Measurements from ENCODE around the gene KRT6B. TPM values are rescaled to one million over a fixed set of nuclear protein-coding genes. Genes with fewer than 3 reads are reported as not detected.
"Not testable (repeated sequence)": the region's sequence is repeated elsewhere in the genome, so short reads cannot be mapped to it uniquely, and the experiment has no call there.

Gene KRT6B
- total RNA-seq, 1 donor from 2014 or later, result 0.34 TPM

DNA sequence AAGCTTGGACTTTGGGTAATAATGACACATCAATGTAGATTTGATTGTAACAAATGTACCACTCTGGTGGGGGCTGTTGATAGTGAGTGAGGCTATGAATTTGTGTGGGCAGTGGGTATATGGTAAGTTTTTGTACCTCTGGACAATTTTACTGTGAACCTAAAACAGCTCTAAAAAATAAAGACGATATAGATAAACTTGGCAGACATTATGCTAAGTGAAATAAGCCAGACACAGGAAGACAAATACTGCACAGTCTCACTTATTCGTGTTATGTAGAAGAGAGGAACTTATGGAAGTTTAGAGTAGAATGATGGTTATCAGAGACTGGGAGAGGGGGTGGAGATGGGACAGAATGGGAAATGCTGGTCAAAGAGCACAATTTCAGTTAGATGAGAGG lies 13.0 kb upstream of the KRT6B start:
- no peak for DNase-seq

DNA sequence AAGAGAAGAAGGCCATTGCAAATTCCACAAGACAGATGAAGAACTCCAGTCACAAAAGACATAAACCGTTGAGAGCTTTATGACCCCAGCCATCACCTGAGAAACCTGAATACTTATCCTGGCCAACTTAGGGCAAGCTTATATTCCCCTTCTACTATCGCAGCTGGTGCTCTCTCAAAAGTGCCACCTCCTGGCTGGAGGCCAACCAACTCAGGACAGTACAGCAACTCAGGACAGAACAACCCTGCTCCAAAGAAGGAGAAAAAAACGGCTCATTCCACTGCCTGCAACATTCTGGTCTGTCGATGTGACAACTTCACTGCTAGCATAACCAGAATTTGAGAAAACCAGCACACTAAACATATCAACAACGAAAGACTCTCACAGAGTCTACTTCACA lies 9.7 kb upstream of the KRT6B start:
- no peak for DNase-seq

DNA sequence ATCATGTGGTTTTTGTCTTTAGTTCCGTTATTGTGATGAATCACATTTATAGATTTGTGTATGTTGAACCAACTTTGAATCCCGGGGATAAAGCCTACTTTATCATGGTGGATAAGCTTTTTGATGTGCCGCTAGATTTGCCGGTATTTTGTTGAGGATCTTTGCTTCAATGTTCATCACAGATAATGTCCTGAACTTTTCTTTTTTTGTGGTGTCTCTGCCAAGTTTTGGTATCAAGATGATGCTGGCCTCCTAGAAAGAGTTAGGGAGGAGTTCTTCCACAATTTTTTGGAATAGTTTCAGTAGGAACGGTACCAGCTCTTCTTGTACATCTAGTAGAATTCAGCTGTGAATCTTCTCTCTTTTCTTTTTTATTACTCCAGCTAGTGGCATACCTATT lies 6.9 kb upstream of the KRT6B start:
- DNase-seq, result no peak

DNA sequence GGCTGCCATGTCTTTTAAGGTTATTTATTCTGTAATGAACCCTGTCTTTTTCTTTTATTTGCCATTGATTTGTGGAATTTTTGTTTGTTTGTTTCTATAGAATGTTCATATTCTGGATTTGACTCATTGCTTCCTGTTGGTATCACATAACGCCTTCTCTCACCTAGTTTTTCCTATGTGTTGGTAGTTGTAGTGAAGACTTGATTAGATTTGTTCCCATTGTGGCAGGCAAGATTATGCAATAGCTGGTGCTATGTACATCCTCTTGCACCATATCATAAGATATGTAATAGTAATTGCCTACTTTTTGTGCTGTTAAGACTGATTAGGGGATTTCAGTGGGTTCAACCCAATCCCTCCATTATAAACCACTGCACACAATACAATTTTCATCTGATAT lies 3.9 kb upstream of the KRT6B start:
- DNase-seq, result no peak

DNA sequence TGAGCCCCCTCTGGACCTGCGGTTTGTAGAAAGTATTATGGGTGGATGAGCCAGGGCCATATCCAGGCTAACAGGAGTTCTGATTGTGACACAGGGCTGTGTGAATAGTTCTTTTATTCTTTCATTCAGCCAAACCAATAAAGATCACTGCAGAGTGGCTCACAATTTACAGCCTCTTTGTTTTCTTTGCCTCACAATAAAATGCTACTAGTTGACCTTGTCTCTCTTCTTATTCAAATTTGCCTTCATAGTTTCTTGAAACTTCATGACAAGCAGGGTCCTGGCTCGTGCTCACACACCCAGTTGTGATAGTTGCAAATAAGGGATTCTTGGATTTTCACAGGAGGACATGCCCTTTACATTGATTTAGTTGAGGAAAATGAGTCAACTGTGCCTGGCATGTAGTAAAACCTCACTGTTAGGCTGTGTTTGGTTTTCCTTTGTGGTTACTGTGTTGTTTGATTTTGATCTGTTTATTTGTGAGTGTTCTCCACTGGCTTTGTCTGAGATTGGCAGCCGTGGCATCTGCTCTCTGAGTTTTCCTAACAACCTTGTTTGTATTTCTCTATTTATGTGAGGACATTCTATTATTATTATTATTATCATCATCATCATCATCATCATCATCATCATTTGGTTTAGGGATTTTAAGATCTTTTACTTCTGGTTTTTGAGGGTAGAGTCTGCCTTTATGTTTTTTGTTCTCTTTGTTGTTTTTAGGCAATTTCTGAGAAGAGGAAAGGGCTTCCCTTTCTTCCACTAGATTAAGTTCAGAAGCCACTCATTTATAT lies 2.7 kb upstream of the KRT6B start:
- DNase-seq, result no peak

DNA sequence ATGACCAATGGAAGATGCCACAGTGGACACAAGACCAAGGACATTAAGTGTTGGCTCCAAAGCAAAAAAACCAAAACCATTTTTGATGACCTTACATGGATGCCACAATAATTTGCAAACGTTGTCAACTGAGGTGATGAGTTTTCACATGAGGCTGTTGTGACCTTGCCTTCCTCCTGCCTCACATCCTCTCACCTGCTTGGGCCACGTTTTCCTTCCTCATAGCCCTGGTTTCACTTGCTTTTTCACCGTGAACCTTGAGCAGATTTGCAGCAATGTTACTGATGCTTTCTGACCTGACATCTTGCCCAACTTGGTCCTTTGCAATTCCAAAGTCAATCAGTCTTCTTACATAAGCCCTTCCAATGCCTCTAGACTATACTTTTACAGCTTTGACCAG lies 3.7 kb downstream of the KRT6B start:
- DNase-seq, result no peak

DNA sequence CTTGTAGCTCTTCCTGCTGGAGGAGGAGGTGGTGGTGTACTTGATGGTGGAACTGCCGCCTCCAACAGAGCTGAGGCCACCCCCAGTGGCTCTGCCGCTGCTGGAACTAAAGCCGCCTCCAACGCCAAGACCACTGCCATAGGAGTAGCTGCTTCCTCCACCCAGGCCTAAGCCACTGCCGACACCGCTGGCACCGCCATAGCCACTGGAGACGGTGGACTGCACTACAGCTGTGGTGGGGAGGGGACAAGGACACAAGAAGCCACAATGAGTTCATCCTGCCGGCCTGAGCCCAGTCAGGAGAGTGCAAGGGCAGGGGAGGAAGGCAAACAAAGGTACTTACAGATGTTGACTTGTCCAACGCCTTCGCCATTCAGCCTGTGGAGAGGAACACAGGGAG lies 4.8 kb downstream of the KRT6B start:
- not testable (repeated sequence) for DNase-seq

DNA sequence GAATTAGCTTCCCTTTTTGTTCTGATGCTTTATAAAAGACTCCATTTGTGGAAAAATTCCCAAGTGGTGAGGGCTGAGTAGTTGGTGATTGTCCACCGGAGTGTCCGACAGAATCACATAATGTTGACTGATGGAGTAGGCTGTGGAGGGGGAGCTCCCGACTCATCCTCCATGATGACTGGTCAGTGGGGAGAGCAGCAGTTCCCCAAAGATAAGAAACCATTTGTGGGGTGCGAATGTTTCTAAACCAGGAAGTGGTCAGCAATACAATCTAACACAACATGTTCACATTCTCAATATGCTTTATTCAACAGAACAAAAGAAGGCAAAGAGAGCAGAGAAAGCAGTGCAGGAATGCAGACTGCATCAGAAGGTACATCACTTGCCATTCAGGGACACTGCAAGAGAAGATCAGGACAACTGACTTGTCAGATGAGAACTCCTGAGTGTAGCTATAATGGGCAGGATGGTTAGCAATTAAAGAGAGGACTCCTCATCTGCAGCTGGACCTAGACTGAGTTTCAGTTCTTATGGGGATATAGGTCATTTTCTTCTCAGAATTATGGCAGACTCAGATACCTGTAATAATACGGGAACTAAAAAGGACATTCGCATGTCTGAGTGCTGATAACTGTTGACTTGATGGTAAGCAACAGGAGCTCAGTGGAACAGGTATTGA lies 5.4 kb downstream of the KRT6B start:
- no peak for DNase-seq

DNA sequence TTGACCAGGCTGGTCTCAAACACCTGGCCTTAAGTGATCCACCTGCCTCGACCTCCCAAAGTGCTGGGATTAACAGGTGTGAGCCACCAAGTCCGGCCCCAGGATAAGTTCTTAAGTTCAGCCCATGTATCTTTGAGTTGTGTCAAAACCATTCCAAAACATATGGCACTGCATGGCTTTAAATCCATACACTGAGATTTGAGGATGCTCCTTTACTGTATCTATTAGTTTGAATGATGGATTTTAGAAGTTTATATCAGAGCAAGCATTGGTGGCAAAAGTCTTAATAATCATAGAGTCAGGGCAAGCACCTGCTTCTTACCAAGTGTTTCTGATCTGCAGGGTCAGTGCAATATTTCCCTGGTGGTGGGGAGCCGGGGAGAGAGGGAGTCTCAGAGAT lies 6.1 kb downstream of the KRT6B start:
- no peak for DNase-seq

DNA sequence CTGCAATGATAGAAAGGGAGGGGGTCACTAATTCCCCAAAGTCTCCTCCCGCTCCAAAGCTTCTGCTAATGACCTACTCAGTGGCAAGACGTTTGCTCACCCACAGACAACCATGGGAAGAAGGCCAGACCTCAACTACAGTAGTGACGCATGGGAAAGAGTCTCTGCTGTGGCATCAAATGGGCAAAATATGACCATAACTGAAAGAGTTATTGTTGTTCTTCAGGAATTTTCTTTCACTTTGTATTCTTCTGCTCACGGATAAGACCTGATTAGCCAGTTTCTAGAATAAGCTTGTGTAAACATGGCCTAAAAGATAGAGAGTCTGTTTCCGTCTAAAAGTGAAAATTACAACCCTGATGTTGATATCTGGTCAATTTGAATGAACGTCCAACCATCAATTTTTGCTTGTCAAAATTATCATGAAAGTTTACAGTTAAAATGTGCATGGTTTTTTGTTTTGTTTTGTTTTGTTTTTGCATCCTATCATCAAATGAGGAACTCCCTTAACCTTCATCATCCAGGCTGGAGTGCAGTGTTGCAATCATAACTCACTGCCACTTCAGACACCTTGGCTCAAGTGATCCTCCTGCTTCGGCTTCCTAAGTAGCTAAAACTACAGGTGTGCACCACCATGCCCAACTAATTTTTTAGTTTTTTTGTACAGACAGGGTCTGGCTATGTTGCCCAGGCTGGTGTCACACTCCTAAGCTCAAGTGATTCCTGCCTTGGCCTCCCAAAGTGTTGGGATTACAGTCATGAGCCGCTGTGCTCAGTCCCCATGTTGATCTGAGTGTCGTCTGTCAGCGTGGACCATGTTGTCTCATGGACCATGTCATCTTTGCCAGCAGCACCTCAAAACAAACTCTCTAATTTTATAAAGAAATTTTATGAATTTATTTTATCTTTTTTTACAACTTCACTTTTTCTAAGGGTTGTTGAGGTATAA lies 7.0 kb downstream of the KRT6B start:
- no peak for DNase-seq

DNA sequence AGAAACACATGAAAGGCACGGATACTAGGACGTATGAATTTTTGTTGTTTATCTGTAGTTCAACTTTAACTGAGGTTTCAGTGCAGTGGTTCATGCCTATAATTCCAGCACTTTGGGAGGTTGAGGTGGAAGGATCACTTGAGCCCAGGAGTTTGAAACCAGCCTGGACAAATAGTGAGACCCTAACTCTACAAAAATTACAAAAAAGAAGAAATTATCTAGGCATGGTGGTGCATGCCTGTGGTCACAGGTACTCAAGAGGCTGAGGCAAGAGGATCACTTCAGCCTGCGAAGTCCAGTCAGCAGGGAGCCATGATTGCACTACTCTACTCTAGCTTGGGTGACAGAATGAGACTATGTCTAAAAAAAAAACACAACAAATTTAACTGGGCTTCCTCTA lies 8.0 kb downstream of the KRT6B start:
- no peak for DNase-seq

DNA sequence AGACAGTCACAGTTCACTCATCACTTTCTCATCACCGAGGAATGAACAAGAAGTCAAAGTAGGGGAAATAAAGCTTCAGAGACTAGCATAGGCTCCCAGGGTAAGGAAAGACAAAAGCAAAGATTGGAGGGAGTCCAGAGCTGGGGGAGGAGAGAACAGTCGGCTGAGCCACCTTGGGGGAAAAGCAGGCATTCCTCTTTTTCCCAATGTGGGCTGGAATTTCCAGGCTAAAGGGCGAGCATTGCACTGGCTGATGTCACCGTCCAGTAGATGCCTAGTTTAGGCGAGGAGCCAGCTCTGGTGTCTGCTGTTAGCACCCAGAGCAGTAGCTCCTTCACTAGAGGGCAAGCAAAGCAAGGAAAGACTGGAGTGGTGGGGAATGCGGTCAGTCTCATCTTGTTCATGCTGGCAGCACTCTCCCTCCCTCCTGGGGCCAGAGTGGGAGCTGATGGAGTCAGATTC lies 9.3 kb downstream of the KRT6B start:
- DNase-seq, result no peak

DNA sequence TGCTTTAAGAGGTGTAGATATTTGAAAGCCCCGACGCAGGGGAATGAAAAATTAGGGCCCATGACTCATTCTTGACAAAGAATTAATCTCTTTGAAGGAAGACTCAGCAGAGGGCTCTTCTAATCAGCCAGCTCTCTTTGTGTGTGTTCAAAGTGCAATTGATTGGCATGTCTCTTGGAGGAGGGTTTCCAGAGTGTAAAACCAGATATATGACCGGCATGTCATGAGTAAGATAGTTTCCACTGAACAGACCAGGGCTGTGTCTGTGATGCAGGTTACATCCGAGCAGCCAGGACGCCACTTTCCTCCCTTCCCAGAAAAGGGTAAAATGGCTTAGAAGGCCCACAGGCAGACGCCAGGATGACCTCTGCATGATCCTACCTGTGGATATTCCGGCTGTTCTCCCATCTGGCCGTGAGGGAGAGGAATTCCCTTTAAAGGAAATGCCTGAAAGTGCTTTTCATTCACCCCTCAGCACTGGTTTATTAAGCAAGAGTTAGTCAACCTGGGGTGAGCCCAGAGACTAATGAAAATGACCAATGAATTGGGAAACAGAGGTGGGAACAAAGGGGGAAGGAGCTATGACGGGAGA lies 10.5 kb downstream of the KRT6B start:
- DNase-seq, result no peak

DNA sequence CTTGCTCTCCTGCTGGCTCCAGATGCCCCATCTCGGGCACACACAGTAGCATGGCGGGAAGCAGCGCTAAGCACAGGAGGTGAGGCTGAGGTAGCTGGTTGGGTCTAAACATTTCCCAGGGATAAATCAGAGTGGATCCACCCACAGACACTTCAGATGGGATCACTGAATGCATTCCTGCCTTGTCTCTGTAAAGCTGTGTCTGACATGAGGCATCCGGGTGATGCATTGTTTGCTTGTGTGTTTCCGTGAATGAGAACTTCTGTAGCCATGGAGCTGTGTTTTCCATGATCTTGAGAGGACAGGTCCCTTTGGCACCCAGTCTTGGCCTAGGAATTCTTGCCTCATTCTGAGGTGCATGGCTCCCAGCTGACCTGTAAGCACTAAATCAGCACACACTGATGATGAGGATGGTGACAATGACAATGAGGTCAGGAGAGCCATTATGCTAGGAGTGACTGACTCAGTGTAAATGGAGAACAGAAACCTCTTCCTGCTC lies 11.1 kb downstream of the KRT6B start:
- no peak for DNase-seq

DNA sequence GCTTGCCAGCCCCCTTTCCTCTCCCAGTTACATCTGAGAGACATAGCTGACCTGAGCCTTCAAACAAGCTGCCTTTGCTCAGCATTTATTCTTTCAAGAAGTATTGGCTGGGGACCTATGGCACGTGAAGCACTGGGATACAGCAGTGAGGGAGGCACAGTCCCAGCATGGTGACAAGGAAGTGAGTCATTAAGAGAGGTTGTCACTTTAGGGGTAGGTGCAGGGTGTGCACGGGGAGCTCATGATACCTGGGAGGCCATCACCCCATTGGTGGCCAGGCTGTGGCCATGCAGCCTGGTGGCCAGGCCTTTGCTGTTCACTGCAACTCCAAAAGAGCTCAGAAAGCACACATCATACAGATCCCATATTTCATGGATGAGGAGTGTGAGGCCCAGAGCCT lies 12.1 kb downstream of the KRT6B start:
- no peak for DNase-seq

DNA sequence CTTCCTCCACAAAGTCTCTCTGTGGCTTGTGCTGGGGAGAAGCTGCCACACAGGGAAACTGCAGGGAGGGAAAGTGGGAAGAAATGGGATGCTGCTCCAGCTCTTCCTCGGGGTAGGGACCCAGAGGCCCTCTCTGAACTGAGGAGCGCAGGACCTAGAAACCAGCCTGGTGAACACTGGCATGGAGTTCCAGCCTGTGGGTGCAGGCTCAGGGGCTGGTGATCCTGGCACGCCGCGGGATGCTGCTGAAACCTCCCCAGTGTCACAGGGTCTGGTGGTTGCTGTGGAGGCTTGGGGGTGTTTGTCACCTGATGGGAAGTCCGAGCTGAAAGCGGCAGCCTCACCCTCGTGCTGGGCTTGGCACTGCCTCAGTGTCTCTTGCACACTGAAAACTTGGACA lies 12.5 kb downstream of the KRT6B start:
- no peak for DNase-seq

DNA sequence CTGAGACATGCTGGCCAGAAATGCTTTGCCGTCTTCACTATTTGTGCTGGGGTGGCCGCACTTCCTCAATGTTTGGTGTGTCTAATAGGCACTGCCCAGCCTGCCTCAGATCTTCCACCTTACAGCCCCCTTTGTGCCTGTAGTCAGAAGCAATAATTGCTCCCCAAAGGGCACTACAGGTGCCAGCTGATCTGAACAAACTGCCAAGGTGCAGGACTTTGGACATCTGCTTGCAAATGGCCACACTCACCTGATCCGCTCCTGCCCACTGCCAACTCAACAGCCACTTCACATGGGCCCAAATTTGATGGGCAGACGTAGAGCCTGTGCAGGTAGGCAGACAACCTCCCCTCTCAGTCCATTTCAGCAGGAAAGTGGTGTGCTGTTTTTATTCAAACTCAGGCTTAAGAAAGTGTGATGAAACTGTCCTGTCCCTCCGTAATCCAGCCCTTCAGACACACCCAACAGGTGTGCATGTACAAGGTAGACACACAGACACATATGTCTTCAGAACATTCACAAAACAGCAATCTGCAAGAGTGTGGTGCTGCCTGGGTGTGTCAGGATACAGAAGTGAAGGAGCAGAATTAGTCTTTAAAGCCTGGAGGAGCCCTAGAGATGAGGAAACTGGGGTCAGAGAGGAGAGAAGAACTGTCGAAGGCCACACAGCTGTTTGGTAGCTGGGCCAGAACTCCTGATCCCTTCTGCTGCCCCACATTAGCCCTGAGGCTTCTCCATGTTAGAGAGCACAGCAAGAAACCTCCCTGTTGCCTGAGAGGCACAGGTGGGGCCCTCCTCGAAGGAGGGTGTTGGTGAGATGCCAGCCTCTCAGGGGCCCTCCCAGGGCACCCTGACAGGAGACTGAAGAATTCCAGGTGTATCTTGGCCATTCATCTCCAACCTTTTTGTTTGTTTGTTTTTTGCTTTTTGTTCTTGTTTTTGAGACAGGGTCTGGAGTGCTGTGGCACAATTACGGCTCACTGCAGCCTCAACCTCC lies 13.3 kb downstream of the KRT6B start:
- no peak for DNase-seq

DNA sequence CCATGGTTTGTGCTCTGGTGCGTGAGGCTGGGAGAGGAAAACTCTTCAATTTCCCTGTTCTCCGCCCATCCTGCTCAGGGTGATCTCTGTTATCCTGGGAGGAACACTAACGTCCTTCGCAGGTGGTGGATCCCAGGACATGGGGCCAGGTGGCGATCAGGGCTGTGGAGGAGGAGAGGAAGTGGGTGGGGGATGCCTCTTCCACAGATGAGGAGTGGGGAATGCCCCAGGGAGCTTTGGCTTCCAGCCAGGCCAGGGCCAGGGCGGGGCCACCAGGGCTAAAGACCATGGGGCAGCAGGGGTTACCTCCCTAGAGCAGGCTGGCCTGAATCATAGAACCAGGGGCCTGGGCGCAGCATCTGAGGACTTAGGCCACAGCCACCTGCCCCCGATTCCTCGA lies 14.4 kb downstream of the KRT6B start:
- no peak for DNase-seq

DNA sequence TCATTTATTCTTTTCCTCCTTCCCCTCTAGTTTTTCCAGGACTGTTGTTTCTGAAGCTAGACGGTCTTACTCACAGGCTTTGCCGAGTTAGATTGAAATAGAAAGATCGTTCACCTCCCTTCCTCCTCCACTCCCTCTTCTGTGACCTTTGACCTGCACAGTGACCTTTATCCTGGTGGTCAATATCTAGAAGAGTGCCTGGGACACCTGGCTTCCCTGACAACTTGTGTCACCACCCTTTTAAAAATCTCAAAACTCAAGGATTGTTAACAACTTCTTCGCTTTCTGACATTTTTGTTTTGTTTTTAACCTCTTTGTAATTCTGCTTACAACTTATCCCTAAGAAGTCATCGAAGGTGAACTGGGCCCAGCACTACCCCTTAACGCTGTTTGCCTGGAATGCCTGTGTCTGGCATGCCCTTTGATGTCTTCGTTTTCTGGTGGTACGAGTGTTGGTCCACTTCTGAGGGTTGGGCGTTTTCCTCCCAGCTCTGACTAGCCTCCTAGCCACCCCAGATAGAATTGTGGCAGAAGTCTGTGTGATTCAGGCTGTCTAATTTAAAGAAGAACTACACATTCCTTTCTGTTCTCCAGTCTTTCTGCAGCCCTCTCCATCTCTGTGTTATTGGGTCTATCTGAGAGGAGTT lies 15.0 kb downstream of the KRT6B start:
- no peak for DNase-seq

DNA sequence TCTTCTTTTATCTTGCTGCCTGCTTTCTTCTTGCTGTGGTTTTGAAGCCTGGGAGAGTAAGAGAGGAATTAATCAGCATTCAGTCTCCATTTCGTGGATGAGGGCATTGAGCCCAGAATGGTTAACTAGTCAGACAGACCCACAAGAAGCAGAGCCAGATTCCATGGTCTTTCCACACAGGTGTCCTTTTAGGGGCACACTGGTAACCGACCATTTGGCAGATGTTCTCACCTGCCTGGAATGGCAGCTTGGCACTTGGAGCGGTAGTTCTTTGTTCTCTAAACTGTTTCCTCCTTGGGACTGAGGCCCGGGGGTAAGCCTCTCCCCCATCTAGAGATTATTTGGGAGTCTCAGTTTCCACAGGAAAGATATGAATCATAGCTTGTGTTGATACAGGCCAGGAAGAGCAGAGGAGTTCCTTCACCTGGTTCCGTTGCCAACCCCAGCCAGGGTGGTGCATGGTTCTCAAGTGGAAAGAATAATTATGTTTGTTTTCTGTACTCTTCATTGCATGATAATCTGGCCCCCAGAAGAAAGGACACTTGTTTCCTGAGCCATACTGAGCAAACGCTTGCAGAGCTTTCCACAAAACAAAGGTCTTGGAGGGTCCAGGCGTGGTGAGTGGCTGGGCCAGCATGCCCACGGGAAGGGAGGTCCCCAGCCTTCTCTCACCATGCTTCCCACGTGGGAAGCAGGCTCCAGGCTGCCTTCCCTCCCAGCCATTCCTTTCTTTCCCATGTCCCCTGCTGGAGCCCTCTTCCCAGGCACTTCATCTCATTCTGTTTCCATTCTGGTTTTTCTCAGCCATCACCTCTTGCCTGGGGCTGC lies 15.7 kb downstream of the KRT6B start:
- DNase-seq, result peak; percentile 4

Measured in dermis blood vessel endothelial cell (primary cell).